Mucosa of gallbladder (tissue), 1 donor: ENCODE results near the gene TMEM209. TPM values are rescaled to one million over a fixed set of nuclear protein-coding genes. Genes with fewer than 3 reads are reported as not detected.
"Not testable (repeated sequence)": the region's sequence is repeated elsewhere in the genome, so short reads cannot be mapped to it uniquely, and the experiment has no call there.

Source experiments
- DNase-seq: peaks from one replicate; pipeline ENCODE4 v3.0.0-alpha.2; 2020; ENCODE audit warnings: low spot score
- total RNA-seq: library from RNA; stranded (reverse); gene quantifications from one replicate; pipeline ENCODE4 v1.2.1, GENCODE V29; 2021
- donor health status: DM: no; HTN: no; CAD: no.

Gene TMEM209
- total RNA-seq, 1 donor from 2014 or later, result 18.9 TPM

DNA sequence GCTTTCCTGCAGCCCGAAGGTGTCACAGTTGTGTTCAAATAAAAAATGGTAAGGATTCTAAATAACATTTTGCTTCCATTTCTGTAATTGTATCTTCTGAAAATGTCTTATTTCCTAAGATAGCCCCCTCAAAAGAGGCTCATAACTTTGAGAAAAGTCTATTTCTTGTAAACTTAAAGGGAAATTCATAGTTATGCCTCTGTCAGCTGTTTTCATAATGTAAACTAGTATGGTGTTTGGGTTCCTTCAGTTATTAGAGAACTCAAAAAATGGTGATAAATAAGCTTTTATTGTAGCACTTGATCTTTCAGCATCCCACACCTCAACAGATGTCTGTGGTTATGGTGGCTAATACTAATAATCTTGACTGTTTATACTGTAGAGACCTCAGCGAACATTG is 77.8 kb downstream of the TMEM209 start:
- no peak for DNase-seq

DNA sequence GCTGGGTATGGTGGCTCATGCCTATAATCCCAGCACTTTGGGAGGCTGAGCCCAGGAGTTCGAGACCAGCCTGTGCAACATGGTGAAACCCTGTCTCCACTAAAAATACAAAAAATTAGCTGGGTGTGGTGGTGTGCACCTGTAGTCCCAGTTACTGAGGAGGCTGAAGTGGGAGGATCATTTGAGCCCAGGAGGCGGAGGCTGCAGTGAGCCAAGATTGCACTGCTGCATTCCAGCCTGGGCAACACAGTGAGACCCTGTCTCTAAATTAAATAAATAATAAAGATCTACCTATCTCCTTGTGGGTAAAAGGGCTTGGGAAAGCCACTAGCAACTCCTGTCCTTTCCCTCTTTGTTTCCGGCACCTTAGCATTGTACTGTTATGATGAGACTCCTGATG is 78.4 kb downstream of the TMEM209 start:
- DNase-seq, result not testable (repeated sequence)

DNA sequence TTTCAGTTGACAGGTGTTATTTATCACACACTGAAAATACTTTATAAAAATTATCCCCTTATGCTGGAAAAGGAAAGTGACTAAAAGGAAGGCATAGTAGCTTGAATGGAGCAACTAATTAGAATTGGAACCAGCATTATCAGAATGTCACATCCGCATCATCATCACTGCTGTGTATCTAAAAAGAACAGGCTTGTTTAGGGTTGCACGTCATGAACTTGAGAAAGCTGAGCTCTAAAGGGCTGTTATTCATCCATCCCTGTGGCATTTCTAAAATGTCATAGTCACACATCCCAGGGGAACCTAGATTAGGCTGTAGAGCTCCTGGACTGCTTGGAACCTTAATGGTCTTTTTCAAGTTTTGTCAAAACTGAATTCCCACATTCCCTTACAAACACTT is 80.5 kb downstream of the TMEM209 start:
- no peak for DNase-seq

DNA sequence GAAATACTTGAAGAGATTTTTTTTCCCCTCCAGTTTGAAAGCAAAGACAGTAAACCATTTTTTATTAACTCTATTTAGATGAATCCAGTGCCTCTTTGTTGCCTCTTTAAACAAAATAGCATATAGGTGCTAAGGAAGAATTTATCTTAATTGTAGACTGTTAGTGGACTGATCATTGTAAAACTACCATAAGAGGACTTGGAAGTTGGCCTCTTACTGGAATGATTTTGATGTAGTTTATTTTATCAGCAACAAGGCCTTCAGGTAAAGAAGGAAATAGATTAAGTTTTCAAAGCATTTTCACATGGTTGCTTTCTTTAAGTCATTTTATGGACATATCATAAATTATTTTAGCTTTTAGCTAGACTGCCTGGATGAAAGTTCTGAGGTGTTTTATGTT is 81.7 kb downstream of the TMEM209 start:
- no peak for DNase-seq

DNA sequence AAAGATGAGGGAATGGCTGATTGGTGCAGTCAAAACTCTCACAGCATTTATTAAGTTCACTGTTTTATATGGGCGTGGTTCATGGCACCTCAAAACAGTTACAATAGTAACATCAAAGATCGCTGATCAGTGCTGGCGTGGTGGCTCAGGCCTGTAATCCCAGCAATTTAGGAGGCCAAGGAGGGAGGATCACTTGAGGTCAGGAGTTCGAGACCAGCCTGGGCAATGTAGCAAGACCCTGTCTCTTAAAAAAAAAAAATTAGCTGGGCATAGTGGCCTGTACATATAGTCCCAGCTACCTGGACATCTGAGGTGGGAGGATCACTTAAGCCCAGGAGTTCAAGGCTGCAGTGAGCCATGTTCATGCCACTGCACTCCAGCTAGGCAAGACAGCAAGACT is 86.4 kb downstream of the TMEM209 start:
- DNase-seq, result no peak

DNA sequence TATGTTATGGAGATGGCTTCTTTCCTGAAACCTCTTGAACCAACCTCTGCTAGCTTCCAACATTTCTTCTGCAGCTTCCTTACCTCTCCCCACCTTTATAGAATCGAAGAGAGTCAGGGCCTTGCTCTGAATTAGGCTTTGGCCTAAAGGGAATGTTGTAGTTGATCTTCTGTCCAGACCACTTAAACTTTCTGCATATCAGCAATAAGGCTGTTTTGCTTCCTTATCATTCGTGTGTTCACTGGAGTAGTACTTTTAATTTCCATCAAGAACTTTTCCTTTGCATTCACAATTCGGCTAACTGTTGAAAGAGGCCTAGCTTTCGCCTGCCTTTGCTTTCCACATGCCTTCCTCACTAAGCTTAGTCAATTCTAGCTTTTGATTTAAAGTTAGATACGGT is 86.9 kb downstream of the TMEM209 start:
- DNase-seq, result no peak

DNA sequence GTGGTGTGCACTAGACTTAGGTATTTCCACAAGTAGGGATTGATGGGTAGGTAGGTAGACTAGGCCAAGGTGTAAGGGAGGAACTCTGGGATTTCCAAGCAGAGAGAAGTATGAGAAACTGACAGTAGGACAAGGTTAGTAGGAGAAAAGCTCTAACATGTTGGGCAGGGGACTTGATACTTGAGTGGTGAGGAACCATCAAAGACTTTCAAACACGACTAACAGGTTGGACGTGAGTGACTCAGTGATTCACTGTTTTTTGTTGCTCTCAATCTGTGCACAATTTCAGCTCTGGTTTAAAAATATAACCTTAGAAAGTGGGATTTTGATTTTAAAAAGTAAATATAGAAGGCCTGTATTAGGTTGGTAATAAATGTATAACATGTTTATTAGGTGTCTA is 90.4 kb downstream of the TMEM209 start:
- no peak for DNase-seq

Other genes starting within 250 kb of the TMEM209 start
- gene ZC3HC1, start 154.0 kb downstream of the TMEM209 start, total RNA-seq, result 11.7 TPM
- gene KLHDC10, start 134.9 kb downstream of the TMEM209 start, total RNA-seq, result 36.3 TPM
- gene SSMEM1, start 2.5 kb upstream of the TMEM209 start, total RNA-seq, result not detected
- gene CPA2, start 61.5 kb upstream of the TMEM209 start, total RNA-seq, result 3.3 TPM
- 0.43 TPM for gene CPA4, start 87.8 kb upstream of the TMEM209 start, total RNA-seq
- gene CPA5, start 139.4 kb upstream of the TMEM209 start, total RNA-seq, result 0.92 TPM
- 27.8 TPM for gene CPA1, start 175.1 kb upstream of the TMEM209 start, total RNA-seq
- 15.7 TPM for gene CEP41, start 235.6 kb upstream of the TMEM209 start, total RNA-seq